ENCODE measurements around the gene PIGB. TPM values are rescaled to one million over a fixed set of nuclear protein-coding genes. Genes with fewer than 3 reads are reported as not detected.

The PIGB gene
- total RNA-seq, 1 donor: 17.0 TPM

- no peaks in the 10 kb centered on the region for H3K27me3 ChIP-seq (ENCODE audit: insufficient read depth, low read length)
- peaks cover 74% of the 10 kb centered on the region for H3K79me2 ChIP-seq (ENCODE audit: insufficient read depth, low read length)
These were observed 82.8 kb downstream of the PIGB start for GRCh38 chr15:55401786-55402246.

DNA sequence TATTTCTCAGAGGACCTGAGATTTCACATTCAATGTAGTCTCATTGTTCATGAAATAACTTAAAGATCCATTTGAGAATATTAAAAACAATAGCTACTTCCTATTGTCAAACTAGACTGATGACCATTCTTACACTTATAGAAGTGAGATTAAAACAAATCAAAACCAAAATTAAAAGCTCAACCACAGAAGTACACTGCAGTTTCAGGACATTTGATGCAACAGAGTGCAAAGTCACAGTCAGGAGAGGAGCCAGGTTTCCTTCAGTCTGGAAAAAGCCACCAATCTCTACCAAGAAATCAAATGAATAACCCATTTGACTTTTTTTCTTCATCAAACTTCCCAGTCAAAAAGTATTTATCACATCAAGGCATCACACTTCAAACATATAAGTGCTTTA is 83.7 kb downstream of the PIGB start:
- H3K4me1 ChIP-seq (ENCODE audit: insufficient read depth, low read length): peaks cover 13% of the 10 kb centered on the region
- DNase-seq (ENCODE audit: insufficient read length, low spot score, missing footprints): no peak
- H3K4me2 ChIP-seq (ENCODE audit: insufficient read depth, low read length): no peak overlapping the region
- H3K27ac ChIP-seq (ENCODE audit: low read depth, low read length): no peak overlapping the region
- H2AFZ ChIP-seq (ENCODE audit: low read length): no peak overlapping the region
- H3K79me2 ChIP-seq (ENCODE audit: insufficient read depth, low read length): peaks cover 75% of the 10 kb centered on the region
- no peak overlapping the region for H3K4me3 ChIP-seq (ENCODE audit: insufficient read depth, low read length)
- H3K36me3 ChIP-seq (ENCODE audit: insufficient read depth, low read length): no peaks in the 10 kb centered on the region
- TF ChIP-seq, protein P1, sequence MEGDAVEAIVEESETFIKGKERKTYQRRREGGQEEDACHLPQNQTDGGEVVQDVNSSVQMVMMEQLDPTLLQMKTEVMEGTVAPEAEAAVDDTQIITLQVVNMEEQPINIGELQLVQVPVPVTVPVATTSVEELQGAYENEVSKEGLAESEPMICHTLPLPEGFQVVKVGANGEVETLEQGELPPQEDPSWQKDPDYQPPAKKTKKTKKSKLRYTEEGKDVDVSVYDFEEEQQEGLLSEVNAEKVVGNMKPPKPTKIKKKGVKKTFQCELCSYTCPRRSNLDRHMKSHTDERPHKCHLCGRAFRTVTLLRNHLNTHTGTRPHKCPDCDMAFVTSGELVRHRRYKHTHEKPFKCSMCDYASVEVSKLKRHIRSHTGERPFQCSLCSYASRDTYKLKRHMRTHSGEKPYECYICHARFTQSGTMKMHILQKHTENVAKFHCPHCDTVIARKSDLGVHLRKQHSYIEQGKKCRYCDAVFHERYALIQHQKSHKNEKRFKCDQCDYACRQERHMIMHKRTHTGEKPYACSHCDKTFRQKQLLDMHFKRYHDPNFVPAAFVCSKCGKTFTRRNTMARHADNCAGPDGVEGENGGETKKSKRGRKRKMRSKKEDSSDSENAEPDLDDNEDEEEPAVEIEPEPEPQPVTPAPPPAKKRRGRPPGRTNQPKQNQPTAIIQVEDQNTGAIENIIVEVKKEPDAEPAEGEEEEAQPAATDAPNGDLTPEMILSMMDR (IDR thresholded peaks at IDR 0.05; ENCODE audit: extremely low read depth, low read depth, low read length): no peak
- H3K27me3 ChIP-seq (ENCODE audit: insufficient read depth, low read length): no peaks in the 10 kb centered on the region
- H4K20me1 ChIP-seq (ENCODE audit: insufficient read depth, low read length): no peaks in the 10 kb centered on the region
- H3K9me3 ChIP-seq (ENCODE audit: low read depth, low read length): no peaks in the 10 kb centered on the region

More at GRCh38 chr15:55401786-55402246, 82.8 kb downstream of the PIGB start:
- Histone ChIP-seq H2AFZ (ENCODE audit: low read length) (no peak overlapping the region), H3K4me2 (ENCODE audit: insufficient read depth, low read length) (no peak overlapping the region), H3K36me3 (ENCODE audit: insufficient read depth, low read length) (no peaks in the 10 kb centered on the region), H3K27ac (ENCODE audit: low read depth, low read length) (no peak overlapping the region), H3K4me1 (ENCODE audit: insufficient read depth, low read length) (peaks cover 10% of the 10 kb centered on the region), H3K9me3 (ENCODE audit: low read depth, low read length) (no peaks in the 10 kb centered on the region), H3K4me3 (ENCODE audit: insufficient read depth, low read length) (no peak overlapping the region), H4K20me1 (ENCODE audit: insufficient read depth, low read length) (peaks cover 3% of the 10 kb centered on the region)
- TF ChIP-seq, protein P1 (IDR thresholded peaks at IDR 0.05; ENCODE audit: extremely low read depth, low read depth, low read length): no peak
- no peak for DNase-seq (ENCODE audit: insufficient read length, low spot score, missing footprints)

GRCh38 chr15:55403531-55403930 is 84.5 kb downstream of the PIGB start:
- no peak overlapping the region for H2AFZ ChIP-seq (ENCODE audit: low read length)

More at GRCh38 chr15:55403531-55403930, 84.5 kb downstream of the PIGB start:
- H3K4me3 ChIP-seq (ENCODE audit: insufficient read depth, low read length): no peak overlapping the region
- DNase-seq (ENCODE audit: insufficient read length, low spot score, missing footprints): no peak
- no peak overlapping the region for H3K4me2 ChIP-seq (ENCODE audit: insufficient read depth, low read length)
- no peaks in the 10 kb centered on the region for H3K27me3 ChIP-seq (ENCODE audit: insufficient read depth, low read length)
- TF ChIP-seq, protein P1 (IDR thresholded peaks at IDR 0.05; ENCODE audit: extremely low read depth, low read depth, low read length): no peak
- H3K79me2 ChIP-seq (ENCODE audit: insufficient read depth, low read length): peaks cover 72% of the 10 kb centered on the region
- peaks cover 13% of the 10 kb centered on the region for H3K4me1 ChIP-seq (ENCODE audit: insufficient read depth, low read length)
- H3K9me3 ChIP-seq (ENCODE audit: low read depth, low read length): no peaks in the 10 kb centered on the region
- H4K20me1 ChIP-seq (ENCODE audit: insufficient read depth, low read length): no peaks in the 10 kb centered on the region
- no peaks in the 10 kb centered on the region for H3K36me3 ChIP-seq (ENCODE audit: insufficient read depth, low read length)
- H3K27ac ChIP-seq (ENCODE audit: low read depth, low read length): peak overlapping the region; percentile 1

Other genes starting within 250 kb of the PIGB start
- 110 and 118 TPM in 2 replicates for gene RSL24D1, start 122.3 kb upstream of the PIGB start, total RNA-seq
- gene RAB27A, start 29.4 kb upstream of the PIGB start, total RNA-seq: 7.2 and 11.8 TPM in 2 replicates
- gene PIGBOS1, start 99 bp upstream of the PIGB start, total RNA-seq: 10.0 and 10.5 TPM in 2 replicates
- 209 and 250 TPM in 2 replicates for gene CCPG1, start 89.1 kb downstream of the PIGB start, total RNA-seq
- 3.6 and 5.3 TPM in 2 replicates for gene PIERCE2, start 89.3 kb downstream of the PIGB start, total RNA-seq
- gene DNAAF4, start 189.0 kb downstream of the PIGB start, total RNA-seq: 2.9 and 5.1 TPM in 2 replicates

All from osteoblast (primary cell).